Measurements from ENCODE around the gene CPEB2.
"Not testable (repeated sequence)": the region's sequence is repeated elsewhere in the genome, so short reads cannot be mapped to it uniquely, and the experiment has no call there.

Gene CPEB2

DNA sequence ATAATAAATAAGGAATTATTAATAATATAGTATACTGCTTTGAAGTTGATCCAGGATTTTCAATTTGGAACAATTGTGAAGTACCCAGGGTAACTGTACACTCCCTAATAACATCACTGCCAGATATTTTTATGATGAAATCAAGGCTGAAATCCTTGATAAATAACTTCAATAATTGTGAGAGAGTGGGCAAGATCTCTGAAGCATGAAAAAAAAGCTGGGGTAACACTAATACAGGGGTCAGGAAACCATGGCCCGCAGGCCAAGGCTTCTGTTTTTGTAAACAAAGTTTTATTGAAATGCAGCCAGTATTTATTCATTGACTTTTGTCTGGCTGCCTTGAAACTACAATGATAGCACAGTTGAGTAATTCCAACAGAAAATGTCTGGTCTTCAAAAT, 41.6 kb downstream of the CPEB2 start:
- no peak for DNase-seq (ENCODE audit: low read depth)

DNA sequence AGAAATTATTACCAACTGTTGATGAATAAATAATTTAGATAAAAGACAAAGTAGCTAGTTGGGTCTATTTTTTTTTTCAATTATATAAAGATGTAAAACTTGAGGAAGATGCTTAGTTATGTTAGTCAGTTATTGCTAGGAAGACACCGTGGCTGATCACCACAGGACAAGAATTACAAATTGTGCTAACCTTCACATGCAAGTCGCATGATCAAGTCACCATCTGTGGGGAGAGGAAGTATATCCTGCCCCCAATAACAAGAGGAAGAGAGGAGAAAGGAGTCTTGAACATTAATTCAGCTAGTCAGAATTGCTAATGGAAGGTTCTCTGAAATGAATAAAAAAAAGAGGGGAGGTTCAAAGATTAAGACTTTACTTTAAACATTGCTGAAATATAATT, 52.3 kb downstream of the CPEB2 start:
- no peak for DNase-seq (ENCODE audit: low read depth)

DNA sequence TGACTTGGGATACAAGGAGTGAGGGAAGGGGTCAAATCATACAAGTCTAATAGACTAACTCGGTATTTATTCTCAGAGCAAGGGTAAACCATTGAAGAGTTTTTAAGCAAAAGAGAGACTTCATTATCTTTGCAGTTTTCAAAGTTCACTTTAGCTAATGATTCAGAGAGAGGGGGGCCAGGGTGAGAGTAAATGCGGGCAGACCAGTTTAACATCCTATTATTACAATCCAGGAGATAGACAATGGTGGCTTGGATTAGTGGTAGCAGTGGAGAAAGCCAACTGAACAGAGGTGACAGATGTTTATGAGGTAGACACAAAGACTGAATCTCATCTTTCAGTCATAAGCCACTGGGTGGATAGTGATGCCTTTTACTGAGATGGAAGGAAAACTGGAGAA, 57.9 kb downstream of the CPEB2 start:
- DNase-seq (ENCODE audit: low read depth) = no peak

DNA sequence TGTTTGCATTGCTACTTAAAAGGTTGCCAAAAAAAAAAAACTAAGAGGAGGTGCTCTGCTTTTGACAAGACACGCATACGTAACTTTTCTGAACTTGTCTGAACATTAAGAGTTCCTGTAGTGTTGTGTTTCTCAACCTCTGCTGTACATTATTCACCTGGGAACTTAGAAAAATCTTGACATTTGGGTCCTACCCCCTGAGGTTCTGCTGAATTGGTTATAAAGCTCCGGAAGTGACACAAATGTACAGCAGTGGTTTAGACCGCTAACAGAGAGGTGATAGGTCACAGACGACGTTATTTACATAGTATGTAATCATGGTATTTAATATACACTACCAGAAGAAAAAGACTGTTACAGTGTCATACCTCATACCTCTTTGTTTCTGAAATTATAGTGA, 61.1 kb downstream of the CPEB2 start:
- DNase-seq (ENCODE audit: low read depth) = no peak

DNA sequence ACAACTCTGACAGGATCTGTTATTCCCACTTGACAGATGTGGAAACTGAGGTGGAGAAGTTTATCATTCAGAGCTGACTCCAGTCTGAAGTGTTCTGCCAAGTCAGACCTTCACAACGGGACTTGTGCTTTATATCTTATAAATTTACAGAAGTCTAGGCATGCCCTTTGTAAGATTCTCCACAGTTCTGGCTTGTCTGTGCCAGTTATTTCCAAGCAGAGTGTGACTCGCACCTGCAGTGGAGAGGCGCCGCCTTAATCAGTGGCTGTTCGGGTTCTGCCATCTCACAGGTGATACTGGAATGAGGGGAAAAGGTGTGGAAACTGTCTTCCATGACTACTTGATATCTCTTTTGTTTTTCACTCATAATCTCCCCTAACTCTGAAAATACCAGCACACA, 63.2 kb downstream of the CPEB2 start:
- no peak for DNase-seq (ENCODE audit: low read depth)

DNA sequence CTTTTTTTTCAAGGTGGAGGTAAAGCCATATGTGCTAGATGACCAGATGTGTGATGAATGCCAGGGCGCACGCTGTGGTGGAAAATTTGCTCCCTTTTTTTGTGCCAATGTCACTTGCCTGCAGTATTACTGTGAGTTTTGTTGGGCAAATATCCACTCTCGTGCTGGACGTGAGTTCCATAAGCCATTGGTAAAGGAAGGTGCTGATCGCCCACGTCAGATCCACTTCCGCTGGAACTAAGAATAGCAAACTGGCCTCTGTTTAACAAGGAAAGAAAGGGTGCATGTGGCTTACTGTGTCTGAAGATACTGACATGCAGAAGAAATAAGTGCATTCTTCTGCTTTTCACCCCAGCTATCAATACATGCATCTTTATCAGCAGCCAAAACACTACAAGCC, 63.9 kb downstream of the CPEB2 start:
- no peak for DNase-seq (ENCODE audit: low read depth)

DNA sequence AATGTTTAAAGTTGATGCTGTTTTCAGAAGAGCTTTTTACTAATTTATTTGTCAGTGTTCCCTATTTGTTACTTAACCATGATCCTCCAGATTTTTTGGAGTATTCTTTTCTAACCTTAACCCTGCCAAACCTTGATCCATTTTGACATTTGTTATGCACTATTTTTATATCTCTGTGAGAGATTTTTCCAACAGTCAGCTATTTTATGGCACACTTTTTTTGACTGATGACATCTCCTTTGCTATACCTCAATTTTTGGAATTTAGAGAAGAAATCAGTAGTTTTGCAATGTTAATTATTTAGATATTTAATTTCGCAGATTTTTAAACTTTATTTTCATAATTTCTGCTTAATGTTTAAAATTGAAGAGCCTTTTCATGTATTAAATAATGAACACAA, 66.0 kb downstream of the CPEB2 start:
- DNase-seq (ENCODE audit: low read depth) = no peak

DNA sequence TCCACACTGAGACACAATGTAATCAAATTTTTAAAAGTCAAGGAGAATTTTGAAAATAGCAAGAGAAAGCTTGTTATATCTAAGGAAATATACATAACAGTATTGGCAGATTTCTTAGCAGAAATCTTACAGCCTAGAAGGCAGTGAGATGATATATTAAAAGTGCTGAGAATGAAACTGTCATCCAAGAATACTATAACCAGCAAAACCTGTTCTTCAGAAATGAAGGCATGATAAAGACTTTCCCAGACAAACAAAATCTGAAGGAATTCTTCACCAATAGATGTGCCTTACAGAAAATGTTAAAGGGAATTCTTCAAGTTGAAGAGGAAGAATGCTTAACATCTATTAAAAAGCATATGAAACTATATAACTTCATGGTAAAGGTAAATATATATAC, 73.6 kb downstream of the CPEB2 start:
- no peak for DNase-seq (ENCODE audit: low read depth)

DNA sequence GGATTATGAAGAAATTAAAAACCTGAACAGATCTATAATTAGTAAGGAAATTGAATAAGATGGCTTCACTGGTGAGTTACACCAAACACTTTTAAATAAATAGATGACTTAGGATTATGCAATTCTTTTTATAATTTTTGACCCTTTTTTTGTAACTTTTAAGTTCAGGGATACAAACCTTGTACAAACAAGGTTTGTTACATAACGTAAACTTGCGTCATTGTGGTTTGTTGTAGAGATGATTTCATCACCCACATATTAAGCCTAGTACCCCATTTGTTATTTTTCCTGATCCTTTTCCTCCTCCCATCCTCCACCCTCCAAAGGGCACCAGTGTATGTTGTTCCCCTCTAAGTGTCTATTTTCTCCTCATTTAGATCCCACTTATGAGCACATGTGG, 75.7 kb downstream of the CPEB2 start:
- DNase-seq (ENCODE audit: low read depth) = no peak

DNA sequence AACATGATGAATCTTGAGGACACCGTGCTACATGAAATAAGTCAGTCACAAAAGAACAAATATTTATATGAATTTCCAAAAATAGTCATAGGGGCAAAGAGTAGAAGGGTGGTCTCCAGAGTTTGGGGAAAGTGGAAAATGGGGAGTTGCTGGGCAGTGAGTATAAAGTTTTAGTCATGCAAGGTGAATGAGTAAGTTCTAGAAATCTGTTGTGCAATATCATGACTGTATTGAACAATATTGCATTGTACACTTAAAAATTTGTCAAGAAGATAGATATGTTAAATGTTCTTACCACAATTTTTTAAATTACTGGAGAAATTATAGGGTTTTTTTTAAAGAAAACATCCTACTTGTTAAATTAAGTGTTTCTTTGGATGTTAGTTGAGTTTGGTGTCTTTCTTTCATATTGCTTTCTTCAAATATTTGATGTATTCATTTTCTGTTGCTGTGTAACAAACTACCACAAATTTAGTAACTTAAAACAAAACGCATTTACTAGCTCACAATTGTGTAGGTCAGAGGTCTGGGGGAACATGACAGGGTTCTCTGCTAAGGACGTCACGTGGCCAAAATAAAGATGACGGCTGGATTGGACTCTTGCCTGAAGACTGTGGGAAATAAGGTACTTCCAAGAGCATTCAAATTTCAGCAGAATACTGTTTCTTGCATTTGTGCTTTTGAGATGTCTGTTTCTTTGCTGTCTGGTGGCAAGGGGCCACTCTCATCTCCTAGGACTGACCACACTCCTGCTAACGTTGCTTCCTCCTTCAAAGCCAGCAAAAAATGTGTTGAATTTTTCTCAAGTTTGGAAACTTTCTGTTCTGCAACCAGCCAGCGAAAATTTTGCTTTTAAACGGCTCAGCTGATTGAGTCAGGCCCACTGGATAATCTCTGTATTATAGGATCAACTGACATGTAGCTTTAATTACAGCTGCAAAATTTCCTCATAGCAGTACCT, 76.7 kb downstream of the CPEB2 start:
- DNase-seq (ENCODE audit: low read depth) = no peak

DNA sequence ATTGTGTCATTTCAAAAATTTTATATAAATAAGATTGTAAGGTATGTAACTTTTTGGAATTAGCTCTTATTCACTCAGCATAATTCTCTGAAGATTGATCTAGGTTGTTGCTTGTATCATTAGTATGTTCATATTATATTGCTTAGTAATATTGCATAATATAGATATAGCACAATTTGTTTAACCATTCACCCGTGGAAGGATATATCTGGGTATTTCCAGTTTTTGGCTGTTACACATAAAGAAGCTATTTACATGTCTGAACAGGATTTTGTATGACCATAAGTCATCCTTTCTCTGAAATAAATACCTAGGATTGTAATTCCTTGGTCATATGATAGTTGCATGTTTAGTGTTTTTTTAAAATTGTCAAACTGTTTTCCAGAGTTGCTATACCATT, 82.5 kb downstream of the CPEB2 start:
- no peak for DNase-seq (ENCODE audit: low read depth)

DNA sequence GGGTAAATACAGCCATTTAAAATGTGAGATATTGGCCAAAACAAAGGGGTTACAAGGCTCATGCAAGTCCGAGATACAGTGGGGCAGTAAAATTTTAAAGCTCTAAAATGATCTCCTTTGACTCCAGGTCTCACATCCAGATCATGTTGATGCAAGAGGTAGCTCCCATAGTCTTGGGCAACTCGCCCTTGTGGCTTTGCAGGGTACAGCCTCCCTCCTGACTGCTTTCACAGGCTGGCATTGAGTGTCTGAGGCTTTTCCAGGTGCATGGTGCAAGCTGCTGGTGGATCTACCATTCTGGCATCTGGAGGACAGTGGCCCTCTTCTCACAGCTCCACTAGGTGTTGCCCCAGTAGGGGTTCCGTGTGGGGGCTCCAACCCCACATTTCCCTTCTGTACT, 83.5 kb downstream of the CPEB2 start:
- not testable (repeated sequence) for DNase-seq (ENCODE audit: low read depth)

DNA sequence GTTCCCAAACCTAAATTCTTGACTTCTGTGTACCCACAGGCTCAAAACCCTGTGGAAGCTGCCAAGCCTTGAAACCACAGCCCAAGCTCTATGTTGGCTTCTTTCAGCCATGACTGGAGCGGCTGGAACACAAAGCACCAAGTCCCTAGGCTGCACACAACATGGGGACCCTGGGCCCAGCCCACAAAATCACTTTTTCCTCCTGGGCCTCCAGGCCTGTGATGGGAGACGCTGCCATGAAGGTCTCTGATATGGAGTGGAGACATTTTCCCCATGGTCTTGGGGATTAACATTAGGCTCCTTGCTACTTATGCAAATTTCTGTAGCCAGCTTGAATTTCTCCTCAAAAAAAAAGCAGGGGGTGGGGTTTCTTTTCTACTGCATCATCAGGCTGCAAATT, 84.0 kb downstream of the CPEB2 start:
- DNase-seq (ENCODE audit: low read depth) = not testable (repeated sequence)

DNA sequence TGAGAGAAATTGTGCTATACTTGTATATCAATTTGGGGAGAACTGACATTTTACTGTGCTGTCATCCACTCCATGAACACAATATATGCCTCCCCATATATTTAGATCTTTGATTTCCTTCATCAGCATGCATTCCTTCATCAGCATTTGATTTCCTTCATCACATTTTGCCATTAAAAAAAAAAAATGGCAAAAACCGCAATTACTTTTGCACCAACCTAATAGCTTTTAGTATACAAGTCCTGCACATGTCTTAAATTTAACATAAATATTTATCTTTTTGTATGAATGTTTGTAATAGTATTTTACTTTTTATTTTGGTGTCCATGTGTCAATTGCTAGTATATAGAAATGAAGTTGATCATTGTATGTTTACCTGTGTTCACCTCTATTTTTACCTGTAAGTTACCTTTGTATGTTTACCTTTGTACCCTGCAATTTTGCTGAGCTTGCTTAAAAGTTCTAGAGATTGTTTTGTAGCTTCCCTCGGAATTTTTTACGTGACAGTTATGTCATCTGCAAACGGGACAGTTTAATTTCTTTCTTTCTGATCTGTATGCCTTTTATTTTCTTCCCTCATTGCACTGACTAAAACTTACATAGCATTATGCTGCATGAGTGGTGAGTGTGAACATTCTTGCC, 86.2 kb downstream of the CPEB2 start:
- DNase-seq (ENCODE audit: low read depth) = no peak

DNA sequence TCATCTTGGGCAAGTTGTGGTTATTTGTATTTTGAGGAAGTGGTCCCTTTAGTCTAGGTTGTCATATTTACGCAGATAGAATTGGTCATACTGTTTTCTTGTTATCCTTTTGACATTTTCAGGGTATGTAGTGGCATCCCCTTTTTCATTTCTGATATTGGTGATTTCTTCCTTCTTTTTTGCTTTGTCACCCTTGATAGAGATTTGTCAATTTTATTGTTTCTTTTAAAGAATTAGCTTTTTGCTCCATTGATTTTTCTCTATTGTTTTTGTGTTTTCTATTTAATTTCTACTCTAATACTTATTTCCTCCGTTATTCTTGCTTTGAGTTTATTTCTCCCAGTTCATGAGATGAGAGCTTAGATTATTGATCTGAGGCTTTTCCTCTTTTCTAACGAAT, 87.7 kb downstream of the CPEB2 start:
- DNase-seq (ENCODE audit: low read depth) = no peak

DNA sequence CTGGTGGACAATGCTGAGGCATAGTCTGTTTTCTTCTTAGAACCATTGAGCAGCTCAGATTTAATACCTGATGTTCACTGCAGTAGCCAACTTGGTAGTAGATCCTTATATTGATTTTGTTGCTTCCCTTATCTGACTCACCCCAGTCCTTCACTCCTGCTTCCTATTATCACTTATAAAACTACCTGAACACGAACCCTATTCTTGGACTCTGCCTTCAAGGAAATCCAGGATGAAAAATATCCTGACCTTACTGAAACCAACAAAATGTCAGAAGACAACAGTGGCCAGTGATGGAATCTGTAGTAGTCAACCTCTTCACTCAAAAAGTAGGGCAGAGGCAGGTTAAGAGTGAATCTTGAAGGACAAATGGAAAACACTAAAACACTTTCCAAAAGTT, 98.1 kb downstream of the CPEB2 start:
- DNase-seq (ENCODE audit: low read depth) = no peak

DNA sequence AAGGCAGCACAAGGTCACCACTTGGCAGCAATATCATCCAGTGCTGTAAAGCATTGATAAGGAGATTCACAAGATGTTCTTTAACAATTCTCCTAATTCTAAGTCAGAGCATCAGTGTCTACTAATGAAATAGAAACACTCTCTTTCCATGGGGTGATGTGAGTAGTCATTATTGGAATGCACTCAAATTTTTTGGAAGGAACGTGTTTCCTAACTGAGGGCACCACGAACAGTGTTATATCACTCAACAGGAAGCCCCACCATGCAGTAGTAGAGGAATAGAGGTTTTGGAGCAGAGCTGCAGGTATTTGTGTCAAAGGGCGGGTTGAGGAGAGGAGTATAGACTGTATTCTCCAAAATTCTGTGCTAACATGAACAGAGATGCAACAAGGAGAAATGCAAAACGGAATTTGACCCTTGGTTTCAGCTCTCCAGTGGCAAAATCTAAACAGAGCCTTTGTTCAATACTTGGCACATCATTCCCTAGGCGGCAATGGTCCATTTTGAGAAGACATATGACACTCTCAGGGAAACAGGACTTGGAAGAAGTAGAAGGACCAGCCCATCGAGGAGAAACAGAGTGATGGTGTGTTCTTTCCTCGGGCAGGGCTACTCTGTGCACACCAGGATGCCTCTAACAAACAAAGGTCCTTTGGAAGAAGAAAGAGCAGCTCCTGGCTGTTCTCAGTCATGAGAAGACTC, 98.9 kb downstream of the CPEB2 start:
- no peak for DNase-seq (ENCODE audit: low read depth)

DNA sequence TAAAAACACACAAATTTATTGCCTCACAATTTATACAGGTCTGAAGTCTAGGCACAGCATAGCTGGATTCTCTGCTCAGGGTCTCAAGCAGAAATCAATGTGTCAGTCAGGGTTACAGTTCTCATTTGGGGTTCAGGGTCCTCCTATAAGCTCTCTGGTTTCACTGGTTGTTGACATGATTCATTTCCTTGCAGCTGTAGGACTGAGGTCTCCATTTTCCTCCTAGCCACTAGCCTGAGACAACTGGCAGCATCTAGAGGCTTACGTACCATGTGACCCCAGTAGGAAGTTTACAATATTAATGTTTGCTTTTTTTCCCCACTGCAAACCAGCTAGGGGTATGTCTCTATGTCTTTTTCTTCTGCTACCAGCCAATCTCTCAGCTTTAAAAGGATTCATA, 102.5 kb downstream of the CPEB2 start:
- no peak for DNase-seq (ENCODE audit: low read depth)

DNA sequence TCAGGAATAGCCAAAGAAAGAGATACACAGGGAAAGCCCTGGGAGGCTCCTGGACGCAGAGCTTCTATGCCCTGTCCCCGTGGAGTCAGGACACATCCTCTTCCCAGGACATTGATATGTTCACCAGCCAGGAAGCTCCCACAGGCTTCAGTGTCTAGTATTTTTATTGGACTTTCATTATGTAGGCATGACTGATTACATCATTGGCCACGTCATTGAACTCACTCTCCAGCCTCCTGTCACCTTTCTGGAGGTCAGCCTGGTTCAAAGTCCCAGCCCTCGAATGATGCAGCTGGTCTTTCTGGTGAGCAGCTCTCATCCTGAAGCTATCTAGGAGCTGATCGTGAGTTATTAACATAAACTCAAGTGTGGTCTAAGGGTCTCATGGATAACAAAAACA, 104.1 kb downstream of the CPEB2 start:
- no peak for DNase-seq (ENCODE audit: low read depth)

DNA sequence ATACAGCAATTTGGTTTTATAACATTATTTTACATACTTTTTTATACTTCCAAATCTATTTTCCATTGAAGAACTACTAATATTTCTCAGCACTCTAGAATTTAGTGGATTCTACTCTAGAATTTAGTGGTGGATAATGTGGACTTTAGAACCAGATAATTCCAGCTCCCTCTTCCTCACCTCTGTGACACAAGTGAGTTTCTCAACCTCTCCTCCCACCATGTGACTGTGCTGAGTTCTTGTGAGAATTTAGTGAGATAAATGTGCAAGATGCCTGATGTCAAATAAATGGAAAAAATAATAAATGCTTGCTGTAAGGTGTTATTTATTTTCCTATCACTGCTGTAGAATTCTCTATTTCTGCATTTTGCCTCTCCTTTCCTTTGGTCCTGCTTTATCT, 107.3 kb downstream of the CPEB2 start:
- no peak for DNase-seq (ENCODE audit: low read depth)

DNA sequence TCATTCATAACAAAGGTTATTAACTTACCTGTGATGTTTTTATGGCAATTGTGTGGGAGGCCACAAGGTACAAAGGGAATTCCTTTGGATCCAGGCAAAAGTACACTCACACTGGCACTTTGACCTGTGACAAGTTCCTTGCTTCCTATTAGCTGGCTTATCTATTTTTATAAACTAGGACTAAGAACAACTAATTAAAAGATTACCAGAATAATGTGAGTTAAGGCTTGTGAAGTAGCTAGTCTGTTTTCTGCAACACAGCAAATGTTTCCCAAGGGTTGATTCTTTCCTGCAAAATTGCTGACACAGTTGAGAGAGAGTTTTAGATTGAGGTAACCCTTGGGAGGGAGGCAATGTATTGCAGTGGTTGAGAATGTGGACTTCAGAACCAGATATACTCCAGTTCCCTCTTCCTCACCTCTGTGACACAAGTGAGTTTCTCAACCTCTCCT, 107.9 kb downstream of the CPEB2 start:
- no peak for DNase-seq (ENCODE audit: low read depth)

DNA sequence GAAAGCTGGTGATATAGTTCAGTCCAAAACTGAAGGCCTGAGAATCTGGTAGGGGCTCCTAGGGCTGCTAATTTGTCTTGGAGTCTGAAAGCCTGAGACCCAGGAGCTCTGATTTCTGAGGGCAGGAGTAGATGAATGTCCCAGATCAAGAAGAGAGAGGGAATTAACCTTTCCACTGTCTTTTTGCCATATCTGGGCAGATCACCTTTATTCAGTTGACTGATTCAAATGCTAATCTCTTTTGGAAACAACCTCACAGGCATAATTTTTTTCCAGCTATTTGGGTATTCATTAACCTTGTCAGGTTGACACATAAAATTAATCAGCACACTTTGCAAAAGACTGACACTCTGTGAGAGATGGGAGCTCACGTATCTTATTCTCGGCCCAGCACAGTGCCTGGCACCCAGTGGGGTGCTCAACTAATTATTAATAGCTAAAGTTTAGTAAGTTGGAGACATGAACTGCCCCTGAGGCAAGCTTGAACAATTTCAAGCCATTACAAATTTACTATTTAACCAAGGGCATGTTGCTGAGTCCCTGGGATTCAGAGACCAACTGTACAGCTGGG, 114.3 kb downstream of the CPEB2 start:
- DNase-seq (ENCODE audit: low read depth) = no peak
